Ishikawa (cell line): ENCODE data around the gene C10orf105.

Experiments
- CEBPB ChIP-seq: IDR thresholded peaks from 2 replicates; pipeline ENCODE4 v1.6.1; 2012
- CREB1 ChIP-seq: IDR thresholded peaks from 2 replicates; pipeline ENCODE4 v1.6.1; 2012; ENCODE audit warnings: low read depth
- EGR1 ChIP-seq: IDR thresholded peaks from 2 replicates; pipeline ENCODE4 v1.6.1; 2012
- EP300 ChIP-seq: IDR thresholded peaks from 2 replicates; pipeline ENCODE4 v1.6.1; 2012; ENCODE audit warnings: borderline replicate concordance
- MAX ChIP-seq: IDR thresholded peaks from 2 replicates; pipeline ENCODE4 v1.6.1; 2012
- RAD21 ChIP-seq: IDR thresholded peaks from 2 replicates; pipeline ENCODE4 v1.6.1; 2012; ENCODE audit warnings: low read depth
- USF1 ChIP-seq: IDR thresholded peaks from 2 replicates; pipeline ENCODE4 v1.6.1; 2012
- YY1 ChIP-seq: IDR thresholded peaks from 2 replicates; pipeline ENCODE4 v1.6.1; 2012; ENCODE audit warnings: low read depth

GRCh38 chr10:71693377-71693776, 26.2 kb downstream of the C10orf105 start:
- peak; percentile 83; the same call in 1 of the 2 replicates for TF ChIP-seq EP300
- no peak for TF ChIP-seq YY1
- no peak for TF ChIP-seq MAX
- no peak for TF ChIP-seq USF1
- TF ChIP-seq CREB1 = no peak
- TF ChIP-seq EGR1 = no peak
- no peak for TF ChIP-seq CEBPB
- no peak for TF ChIP-seq RAD21
